Kidney epithelial cell (primary cell): ENCODE measurements around the gene PHETA1. TPM values are rescaled to one million over a fixed set of nuclear protein-coding genes. Genes with fewer than 3 reads are reported as not detected.

Experiments
- DNase-seq: peaks from one replicate; pipeline ENCODE4 v3.0.0-alpha.2; 2010; ENCODE audit warnings: low read depth
- H3K27me3 ChIP-seq: 2 replicates; pipeline ENCODE4 v1.6.0; 2011; ENCODE audit warnings: low read length; ENCODE audit not compliant: control insufficient read depth, insufficient read depth
- H3K36me3 ChIP-seq: 2 replicates; pipeline ENCODE4 v1.5.1; 2011; ENCODE audit warnings: low read length; ENCODE audit not compliant: control insufficient read depth, insufficient read depth
- H3K4me3 ChIP-seq: 2 replicates; pipeline ENCODE4 v1.5.1; 2011; ENCODE audit warnings: low read depth, mild to moderate bottlenecking, control low read depth, low read length
- total RNA-seq: library from RNA; depleted of rRNA; stranded (reverse); fragments of >200 nt; gene quantifications from 2 replicates; pipeline ENCODE4 v1.2.3, GENCODE V29; 2015
- TF ChIP-seq, protein P1 (sequence below): IDR thresholded peaks from 2 replicates; pipeline ENCODE4 v1.5.1; 2011; ENCODE audit warnings: mild to moderate bottlenecking, moderate library complexity, low read length, control low read depth, inconsistent platforms; ENCODE audit not compliant: insufficient read depth, poor library complexity, severe bottlenecking

The PHETA1 gene
- total RNA-seq, 1 donor from 2014 or later = 16.0 TPM

DNA sequence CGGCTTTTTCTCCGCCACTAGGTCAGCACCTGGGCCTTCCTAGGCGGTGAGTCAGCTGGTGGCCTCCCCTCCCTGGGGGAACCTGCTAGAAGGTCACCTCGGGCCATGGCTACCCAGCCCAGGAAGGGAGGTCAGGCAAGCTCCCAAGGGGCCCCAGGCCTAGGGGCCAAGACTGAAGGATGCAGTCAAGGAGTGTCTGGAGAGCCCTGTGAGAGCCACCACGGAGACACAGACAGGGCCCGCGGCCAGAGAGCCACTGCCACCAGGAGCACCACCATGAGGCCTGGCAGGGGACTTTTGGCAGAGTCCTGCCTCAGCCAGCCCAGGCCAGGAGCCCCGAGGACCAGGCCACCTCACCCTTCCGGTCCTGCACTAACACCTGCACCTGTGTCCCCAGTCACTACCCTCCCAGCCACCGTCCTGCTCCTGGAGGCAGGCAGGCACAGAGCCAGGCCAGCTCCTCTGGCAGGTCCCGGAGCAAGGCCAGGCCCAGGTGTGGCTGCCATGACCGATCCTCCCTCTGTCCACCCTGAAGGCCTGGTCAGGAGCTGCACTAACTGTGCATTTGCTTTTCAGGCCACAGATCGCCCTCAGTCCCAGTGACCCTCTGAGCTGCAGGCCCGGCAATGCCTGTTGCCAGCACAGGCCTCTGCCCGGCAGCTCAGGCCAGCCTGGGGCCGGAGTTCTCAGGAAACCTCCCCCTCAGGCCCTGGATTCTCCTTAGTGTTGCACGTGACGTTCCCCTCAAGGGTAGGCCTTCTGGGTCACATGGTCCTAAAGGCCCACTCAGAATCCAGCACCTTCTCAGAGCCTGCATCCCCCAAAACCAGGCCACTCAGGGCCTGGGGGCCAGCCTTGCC lies 6.9 kb downstream of the PHETA1 start:
- TF ChIP-seq, protein P1, sequence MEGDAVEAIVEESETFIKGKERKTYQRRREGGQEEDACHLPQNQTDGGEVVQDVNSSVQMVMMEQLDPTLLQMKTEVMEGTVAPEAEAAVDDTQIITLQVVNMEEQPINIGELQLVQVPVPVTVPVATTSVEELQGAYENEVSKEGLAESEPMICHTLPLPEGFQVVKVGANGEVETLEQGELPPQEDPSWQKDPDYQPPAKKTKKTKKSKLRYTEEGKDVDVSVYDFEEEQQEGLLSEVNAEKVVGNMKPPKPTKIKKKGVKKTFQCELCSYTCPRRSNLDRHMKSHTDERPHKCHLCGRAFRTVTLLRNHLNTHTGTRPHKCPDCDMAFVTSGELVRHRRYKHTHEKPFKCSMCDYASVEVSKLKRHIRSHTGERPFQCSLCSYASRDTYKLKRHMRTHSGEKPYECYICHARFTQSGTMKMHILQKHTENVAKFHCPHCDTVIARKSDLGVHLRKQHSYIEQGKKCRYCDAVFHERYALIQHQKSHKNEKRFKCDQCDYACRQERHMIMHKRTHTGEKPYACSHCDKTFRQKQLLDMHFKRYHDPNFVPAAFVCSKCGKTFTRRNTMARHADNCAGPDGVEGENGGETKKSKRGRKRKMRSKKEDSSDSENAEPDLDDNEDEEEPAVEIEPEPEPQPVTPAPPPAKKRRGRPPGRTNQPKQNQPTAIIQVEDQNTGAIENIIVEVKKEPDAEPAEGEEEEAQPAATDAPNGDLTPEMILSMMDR = no peak
- H3K36me3 ChIP-seq = no peaks in the 10 kb centered on the region
- H3K4me3 ChIP-seq = no peak overlapping the region
- H3K27me3 ChIP-seq = no peaks in the 10 kb centered on the region
- no peak for DNase-seq

DNA sequence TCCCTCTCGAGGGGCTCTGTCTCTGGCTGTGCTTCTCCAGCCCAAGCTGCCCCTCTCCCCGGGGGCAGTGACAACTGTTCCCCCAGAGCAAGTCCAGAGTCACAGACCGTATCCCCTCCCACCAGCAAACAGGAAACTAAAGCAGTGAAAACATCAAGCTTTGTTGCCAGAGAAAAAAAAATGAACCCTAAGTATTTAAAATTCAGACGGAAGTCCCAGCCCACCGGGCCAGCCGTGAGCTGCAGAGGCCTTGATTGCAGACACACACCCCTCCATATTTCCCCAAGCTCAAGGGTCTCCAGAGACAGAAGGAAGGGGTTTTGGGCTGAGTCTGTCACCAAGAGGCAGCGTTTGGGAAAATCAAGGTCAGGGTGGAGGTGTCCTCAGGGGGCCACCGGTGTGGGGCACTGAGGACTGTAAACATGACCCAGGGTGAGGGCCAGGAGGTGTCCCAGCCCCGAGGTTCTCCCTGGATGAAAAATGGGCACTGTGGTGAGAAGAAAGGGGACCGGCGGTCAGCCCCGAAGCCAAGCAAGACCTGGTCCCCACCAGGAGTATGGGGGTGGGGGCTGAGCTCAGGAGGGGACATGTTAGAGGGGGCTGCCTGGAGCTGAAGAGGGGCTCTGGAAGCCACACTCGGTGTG lies 7.7 kb downstream of the PHETA1 start:
- DNase-seq = no peak
- Histone ChIP-seq H3K27me3 (no peaks in the 10 kb centered on the region), H3K36me3 (no peaks in the 10 kb centered on the region), H3K4me3 (no peak overlapping the region)
- TF ChIP-seq, protein P1 = no peak

DNA sequence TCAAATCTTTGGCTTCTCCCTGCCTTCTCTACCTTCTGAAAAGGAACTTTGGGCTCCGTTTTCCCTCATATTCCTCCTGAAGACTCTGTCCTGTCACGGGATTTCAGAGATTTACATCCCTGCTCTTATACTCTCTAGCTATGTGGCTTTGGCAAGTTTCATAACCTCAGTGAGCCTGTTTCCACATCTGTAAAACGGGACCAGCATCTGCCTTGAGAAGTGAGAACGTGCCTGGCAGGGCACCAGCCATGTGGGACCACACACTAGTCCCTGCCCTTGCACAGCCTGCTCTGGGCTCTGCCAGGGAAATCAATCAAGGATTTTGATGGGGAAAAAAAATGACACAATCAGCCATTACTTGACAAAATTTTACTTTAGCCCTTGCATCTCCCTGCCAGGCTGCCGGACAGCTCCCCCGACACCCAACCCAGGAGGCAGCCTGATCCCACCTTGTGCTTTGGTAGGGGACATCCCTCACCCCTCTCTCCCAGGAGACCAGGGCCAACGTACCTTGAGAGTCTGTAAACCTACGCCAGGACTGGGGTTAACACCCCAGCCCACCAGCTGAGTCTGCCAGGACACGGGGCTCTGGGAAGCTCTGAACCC lies 8.5 kb downstream of the PHETA1 start:
- no peaks in the 10 kb centered on the region for H3K36me3 ChIP-seq
- TF ChIP-seq, protein P1 = no peak

DNA sequence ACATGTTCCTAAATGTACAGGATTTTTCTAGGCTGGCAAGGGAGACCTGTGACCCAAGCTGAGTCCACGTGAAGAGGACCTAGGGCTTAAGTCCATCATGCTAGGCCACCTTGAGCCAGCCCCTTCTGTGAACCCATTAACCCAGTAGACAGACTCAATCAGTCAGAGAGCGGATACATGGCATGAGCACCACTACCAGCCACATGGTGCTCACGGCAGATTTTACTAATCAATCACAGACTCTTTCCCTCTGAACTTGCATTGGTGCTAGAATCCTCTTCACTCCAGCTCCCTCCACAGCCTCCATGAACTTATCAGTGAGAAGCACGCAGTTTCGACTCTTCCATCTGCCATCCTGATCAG lies 9.0 kb downstream of the PHETA1 start:
- Histone ChIP-seq H3K36me3 (no peaks in the 10 kb centered on the region), H3K27me3 (no peaks in the 10 kb centered on the region), H3K4me3 (no peak overlapping the region)
- DNase-seq = no peak
- TF ChIP-seq, protein P1 = no peak

More for the DNA sequence above, 8.5 kb downstream of the PHETA1 start:
- DNase-seq = no peak
- no peaks in the 10 kb centered on the region for H3K27me3 ChIP-seq
- no peak overlapping the region for H3K4me3 ChIP-seq

DNA sequence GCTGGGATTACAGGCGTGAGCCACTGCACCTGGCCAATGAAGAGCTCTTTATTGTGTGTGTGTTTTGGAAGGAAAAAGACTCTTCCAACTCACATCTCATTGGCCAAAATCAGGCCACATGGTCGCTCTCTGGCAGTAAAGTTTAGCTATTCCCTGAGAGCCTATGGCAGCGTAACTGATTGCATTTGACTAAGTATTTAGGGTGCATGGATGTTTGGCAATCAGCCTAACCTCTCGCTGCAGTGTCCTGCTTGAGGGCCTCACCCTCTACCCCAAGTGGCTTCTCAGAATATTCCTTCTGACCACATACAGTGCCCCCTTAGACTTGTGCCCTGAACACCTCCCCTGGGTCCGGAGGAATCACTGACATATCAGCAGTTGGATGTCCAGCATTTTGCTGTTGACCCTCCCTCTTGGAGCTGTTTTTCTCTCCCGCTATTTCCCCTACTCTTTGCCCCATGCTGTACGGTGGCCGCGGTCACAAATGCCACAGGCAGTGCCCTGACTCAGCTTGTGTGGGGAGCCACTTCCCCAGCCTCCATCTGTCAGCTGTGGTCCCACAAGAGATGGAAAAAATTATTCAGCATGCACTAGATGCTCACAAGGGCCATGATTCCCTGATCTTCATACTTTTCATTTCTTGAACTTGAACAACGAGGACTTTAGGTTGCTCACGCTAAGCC lies 9.5 kb downstream of the PHETA1 start:
- no peaks in the 10 kb centered on the region for H3K36me3 ChIP-seq
- no peak overlapping the region for H3K4me3 ChIP-seq
- TF ChIP-seq, protein P1 = no peak
- no peak for DNase-seq
- no peaks in the 10 kb centered on the region for H3K27me3 ChIP-seq
